Ishikawa (cell line): Measurements from ENCODE around the gene AIPL1.

ENCODE experiments used
- CEBPB ChIP-seq: IDR thresholded peaks from 2 replicates; pipeline ENCODE4 v1.6.1; 2012
- CREB1 ChIP-seq: IDR thresholded peaks from 2 replicates; pipeline ENCODE4 v1.6.1; 2012; ENCODE audit warnings: low read depth
- EGR1 ChIP-seq: IDR thresholded peaks from 2 replicates; pipeline ENCODE4 v1.6.1; 2012
- EP300 ChIP-seq: IDR thresholded peaks from 2 replicates; pipeline ENCODE4 v1.6.1; 2012; ENCODE audit warnings: borderline replicate concordance
- FOXM1 ChIP-seq: IDR thresholded peaks from 2 replicates; pipeline ENCODE4 v1.6.1; 2012; ENCODE audit warnings: low read depth, borderline replicate concordance
- MAX ChIP-seq: IDR thresholded peaks from 2 replicates; pipeline ENCODE4 v1.6.1; 2012
- NFIC ChIP-seq: IDR thresholded peaks from 2 replicates; pipeline ENCODE4 v1.6.1; 2012
- RAD21 ChIP-seq: IDR thresholded peaks from 2 replicates; pipeline ENCODE4 v1.6.1; 2012; ENCODE audit warnings: low read depth
- REST ChIP-seq: IDR thresholded peaks from 2 replicates; pipeline ENCODE4 v1.6.1; 2012; ENCODE audit warnings: low read depth, mild to moderate bottlenecking
- TAF1 ChIP-seq: IDR thresholded peaks from 2 replicates; pipeline ENCODE4 v1.6.1; 2012; ENCODE audit warnings: low read depth, mild to moderate bottlenecking
- TCF12 ChIP-seq: IDR thresholded peaks from 2 replicates; pipeline ENCODE4 v1.6.1; 2012; ENCODE audit warnings: low read depth
- TEAD4 ChIP-seq: IDR thresholded peaks from 2 replicates; pipeline ENCODE4 v1.6.1; 2012
- USF1 ChIP-seq: IDR thresholded peaks from 2 replicates; pipeline ENCODE4 v1.6.1; 2012
- YY1 ChIP-seq: IDR thresholded peaks from 2 replicates; pipeline ENCODE4 v1.6.1; 2012; ENCODE audit warnings: low read depth
- ZBTB7A ChIP-seq: IDR thresholded peaks from 2 replicates; pipeline ENCODE4 v1.6.1; 2012; ENCODE audit warnings: low read depth

Gene AIPL1

GRCh38 chr17:6387442-6387841 is 47.5 kb downstream of the AIPL1 start:
- no peak for TF ChIP-seq TCF12
- no peak for TF ChIP-seq TAF1
- TF ChIP-seq CREB1: no peak

GRCh38 chr17:6386041-6386630 is 48.8 kb downstream of the AIPL1 start:
- no peak for TF ChIP-seq EP300
- TF ChIP-seq ZBTB7A: no peak
- no peak for TF ChIP-seq NFIC
- TF ChIP-seq RAD21: no peak
- TF ChIP-seq YY1: no peak
- TF ChIP-seq TCF12: no peak
- no peak for TF ChIP-seq TEAD4
- TF ChIP-seq REST: no peak
- no peak for TF ChIP-seq CEBPB
- TF ChIP-seq CREB1: no peak
- TF ChIP-seq USF1: no peak
- TF ChIP-seq TAF1: no peak
- TF ChIP-seq FOXM1: no peak
- TF ChIP-seq EGR1: no peak
- TF ChIP-seq MAX: no peak

GRCh38 chr17:6384481-6384880 is 50.4 kb downstream of the AIPL1 start:
- TF ChIP-seq TEAD4 (no peak), YY1 (no peak), NFIC (no peak), EGR1 (no peak), FOXM1 (no peak), RAD21 (no peak), REST (no peak), MAX (no peak)

- TF ChIP-seq CREB1 (no peak), EP300 (no peak), MAX (no peak), TAF1 (no peak), CEBPB (no peak), ZBTB7A (no peak), TEAD4 (no peak), REST (no peak), EGR1 (no peak), TCF12 (no peak)
These were observed 53.1 kb downstream of the AIPL1 start for GRCh38 chr17:6381526-6382465.
